HG03095 (cell line): ENCODE results near the gene RPS6KB1.
"Not testable (repeated sequence)": the region's sequence is repeated elsewhere in the genome, so short reads cannot be mapped to it uniquely, and the experiment has no call there.

Experiments
- ATAC-seq: cut with Tn5 transposase; IDR thresholded peaks from one replicate; pipeline ENCODE4 v1.9.1; 2021; ENCODE audit warnings: moderate library complexity; ENCODE audit not compliant: unreplicated experiment

RPS6KB1 gene

GRCh38 chr17:59940697-59941096 is 47.8 kb downstream of the RPS6KB1 start:
- not testable (repeated sequence) for ATAC-seq

- no peak for ATAC-seq
These were observed 48.2 kb downstream of the RPS6KB1 start for GRCh38 chr17:59941131-59941530.

- not testable (repeated sequence) for ATAC-seq
These were observed 53.5 kb downstream of the RPS6KB1 start for GRCh38 chr17:59946433-59946832.

- not testable (repeated sequence) for ATAC-seq
These were observed 54.4 kb downstream of the RPS6KB1 start for GRCh38 chr17:59947310-59947709.

- no peak for ATAC-seq
These were observed 57.1 kb downstream of the RPS6KB1 start for GRCh38 chr17:59950049-59950448.

GRCh38 chr17:59954856-59955255 is 61.9 kb downstream of the RPS6KB1 start:
- ATAC-seq, result no peak

GRCh38 chr17:59959574-59959973 is 66.7 kb downstream of the RPS6KB1 start:
- ATAC-seq, result not testable (repeated sequence)

- no peak for ATAC-seq
These were observed 69.9 kb downstream of the RPS6KB1 start for GRCh38 chr17:59962739-59963318.

GRCh38 chr17:59963738-59964481 is 71.0 kb downstream of the RPS6KB1 start:
- peak; percentile 36 for ATAC-seq

GRCh38 chr17:59964482-59965328 is 71.8 kb downstream of the RPS6KB1 start, which contains the start of gene RNFT1:
RNFT1 (minus strand) TSS chr17:59964740; CDS start chr17:59964663, 77 bp downstream.
- ATAC-seq, result peak; percentile 81

- ATAC-seq, result not testable (repeated sequence)
These were observed 78.8 kb downstream of the RPS6KB1 start for GRCh38 chr17:59971771-59972170.

- no peak for ATAC-seq
These were observed 79.9 kb downstream of the RPS6KB1 start for GRCh38 chr17:59972778-59973177.

- not testable (repeated sequence) for ATAC-seq
These were observed 80.6 kb downstream of the RPS6KB1 start for GRCh38 chr17:59973483-59973882.

GRCh38 chr17:59975166-59975565 is 82.2 kb downstream of the RPS6KB1 start:
- not testable (repeated sequence) for ATAC-seq

GRCh38 chr17:59996608-59997007 is 103.7 kb downstream of the RPS6KB1 start:
- ATAC-seq, result not testable (repeated sequence)
